ENCODE results near the gene PPIB.

DNA sequence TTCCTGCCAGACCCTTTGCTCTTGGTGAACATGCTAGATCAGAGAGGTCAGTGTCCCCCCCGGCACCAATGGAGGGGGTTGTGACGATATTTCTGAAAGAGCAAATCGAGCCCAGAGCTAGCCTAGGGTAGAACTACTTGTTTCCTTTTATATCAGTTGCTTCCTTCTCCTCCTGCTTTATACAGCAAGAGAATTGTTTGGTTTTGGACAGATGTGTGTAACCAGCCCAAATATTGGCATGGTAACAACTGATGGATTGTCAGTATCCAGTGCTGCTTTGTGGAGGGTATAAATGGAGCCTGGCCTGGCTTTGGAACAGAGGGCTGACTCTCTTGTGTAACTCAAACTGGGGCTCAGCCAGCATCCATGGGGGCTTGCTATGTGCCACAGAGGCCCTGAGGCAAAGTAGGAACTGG, 39.9 kb downstream of the PPIB start:
- TF ChIP-seq CBFB (CRISPR knock-in tag; IDR thresholded peaks at IDR 0.05) (no peak), RAD21 (CRISPR knock-in tag; conservative IDR thresholded peaks at IDR 0.05 in 1 of 2, IDR thresholded peaks at IDR 0.05 in 1 of 2) (no peak), NEUROD1 (IDR thresholded peaks at IDR 0.05; ENCODE audit: borderline replicate concordance, low read depth, low read length, partially characterized antibody) (no peak), SLC30A9 (CRISPR knock-in tag; IDR thresholded peaks at IDR 0.05) (no peak), SAFB (IDR thresholded peaks at IDR 0.05; ENCODE audit: borderline replicate concordance, low read depth, low read length) (no peak), MAFG (tag; conservative IDR thresholded peaks at IDR 0.05) (no peak), EZH2 (IDR thresholded peaks at IDR 0.05; ENCODE audit: borderline replicate concordance, low read depth, low read length) (no peak), ZNF830 (CRISPR knock-in tag; IDR thresholded peaks at IDR 0.05) (no peak), ELF4 (CRISPR knock-in tag; IDR thresholded peaks at IDR 0.05) (no peak)
- TF ChIP-seq, protein P1, sequence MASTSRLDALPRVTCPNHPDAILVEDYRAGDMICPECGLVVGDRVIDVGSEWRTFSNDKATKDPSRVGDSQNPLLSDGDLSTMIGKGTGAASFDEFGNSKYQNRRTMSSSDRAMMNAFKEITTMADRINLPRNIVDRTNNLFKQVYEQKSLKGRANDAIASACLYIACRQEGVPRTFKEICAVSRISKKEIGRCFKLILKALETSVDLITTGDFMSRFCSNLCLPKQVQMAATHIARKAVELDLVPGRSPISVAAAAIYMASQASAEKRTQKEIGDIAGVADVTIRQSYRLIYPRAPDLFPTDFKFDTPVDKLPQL (IDR thresholded peaks at IDR 0.05; ENCODE audit: extremely low read depth, insufficient read length): no peak
- TF ChIP-seq, protein P2, sequence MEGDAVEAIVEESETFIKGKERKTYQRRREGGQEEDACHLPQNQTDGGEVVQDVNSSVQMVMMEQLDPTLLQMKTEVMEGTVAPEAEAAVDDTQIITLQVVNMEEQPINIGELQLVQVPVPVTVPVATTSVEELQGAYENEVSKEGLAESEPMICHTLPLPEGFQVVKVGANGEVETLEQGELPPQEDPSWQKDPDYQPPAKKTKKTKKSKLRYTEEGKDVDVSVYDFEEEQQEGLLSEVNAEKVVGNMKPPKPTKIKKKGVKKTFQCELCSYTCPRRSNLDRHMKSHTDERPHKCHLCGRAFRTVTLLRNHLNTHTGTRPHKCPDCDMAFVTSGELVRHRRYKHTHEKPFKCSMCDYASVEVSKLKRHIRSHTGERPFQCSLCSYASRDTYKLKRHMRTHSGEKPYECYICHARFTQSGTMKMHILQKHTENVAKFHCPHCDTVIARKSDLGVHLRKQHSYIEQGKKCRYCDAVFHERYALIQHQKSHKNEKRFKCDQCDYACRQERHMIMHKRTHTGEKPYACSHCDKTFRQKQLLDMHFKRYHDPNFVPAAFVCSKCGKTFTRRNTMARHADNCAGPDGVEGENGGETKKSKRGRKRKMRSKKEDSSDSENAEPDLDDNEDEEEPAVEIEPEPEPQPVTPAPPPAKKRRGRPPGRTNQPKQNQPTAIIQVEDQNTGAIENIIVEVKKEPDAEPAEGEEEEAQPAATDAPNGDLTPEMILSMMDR (IDR thresholded peaks at IDR 0.05 in 2 of 3, conservative IDR thresholded peaks at IDR 0.05 in 1 of 3; ENCODE audit: insufficient read depth in 2 of 3, low read depth in 1 of 3, low read length in 3 of 3): no peak
- TF ChIP-seq, protein P3, sequence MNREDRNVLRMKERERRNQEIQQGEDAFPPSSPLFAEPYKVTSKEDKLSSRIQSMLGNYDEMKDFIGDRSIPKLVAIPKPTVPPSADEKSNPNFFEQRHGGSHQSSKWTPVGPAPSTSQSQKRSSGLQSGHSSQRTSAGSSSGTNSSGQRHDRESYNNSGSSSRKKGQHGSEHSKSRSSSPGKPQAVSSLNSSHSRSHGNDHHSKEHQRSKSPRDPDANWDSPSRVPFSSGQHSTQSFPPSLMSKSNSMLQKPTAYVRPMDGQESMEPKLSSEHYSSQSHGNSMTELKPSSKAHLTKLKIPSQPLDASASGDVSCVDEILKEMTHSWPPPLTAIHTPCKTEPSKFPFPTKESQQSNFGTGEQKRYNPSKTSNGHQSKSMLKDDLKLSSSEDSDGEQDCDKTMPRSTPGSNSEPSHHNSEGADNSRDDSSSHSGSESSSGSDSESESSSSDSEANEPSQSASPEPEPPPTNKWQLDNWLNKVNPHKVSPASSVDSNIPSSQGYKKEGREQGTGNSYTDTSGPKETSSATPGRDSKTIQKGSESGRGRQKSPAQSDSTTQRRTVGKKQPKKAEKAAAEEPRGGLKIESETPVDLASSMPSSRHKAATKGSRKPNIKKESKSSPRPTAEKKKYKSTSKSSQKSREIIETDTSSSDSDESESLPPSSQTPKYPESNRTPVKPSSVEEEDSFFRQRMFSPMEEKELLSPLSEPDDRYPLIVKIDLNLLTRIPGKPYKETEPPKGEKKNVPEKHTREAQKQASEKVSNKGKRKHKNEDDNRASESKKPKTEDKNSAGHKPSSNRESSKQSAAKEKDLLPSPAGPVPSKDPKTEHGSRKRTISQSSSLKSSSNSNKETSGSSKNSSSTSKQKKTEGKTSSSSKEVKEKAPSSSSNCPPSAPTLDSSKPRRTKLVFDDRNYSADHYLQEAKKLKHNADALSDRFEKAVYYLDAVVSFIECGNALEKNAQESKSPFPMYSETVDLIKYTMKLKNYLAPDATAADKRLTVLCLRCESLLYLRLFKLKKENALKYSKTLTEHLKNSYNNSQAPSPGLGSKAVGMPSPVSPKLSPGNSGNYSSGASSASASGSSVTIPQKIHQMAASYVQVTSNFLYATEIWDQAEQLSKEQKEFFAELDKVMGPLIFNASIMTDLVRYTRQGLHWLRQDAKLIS (CRISPR knock-in tag; IDR thresholded peaks at IDR 0.05): no peak
- TF ChIP-seq, protein P4, sequence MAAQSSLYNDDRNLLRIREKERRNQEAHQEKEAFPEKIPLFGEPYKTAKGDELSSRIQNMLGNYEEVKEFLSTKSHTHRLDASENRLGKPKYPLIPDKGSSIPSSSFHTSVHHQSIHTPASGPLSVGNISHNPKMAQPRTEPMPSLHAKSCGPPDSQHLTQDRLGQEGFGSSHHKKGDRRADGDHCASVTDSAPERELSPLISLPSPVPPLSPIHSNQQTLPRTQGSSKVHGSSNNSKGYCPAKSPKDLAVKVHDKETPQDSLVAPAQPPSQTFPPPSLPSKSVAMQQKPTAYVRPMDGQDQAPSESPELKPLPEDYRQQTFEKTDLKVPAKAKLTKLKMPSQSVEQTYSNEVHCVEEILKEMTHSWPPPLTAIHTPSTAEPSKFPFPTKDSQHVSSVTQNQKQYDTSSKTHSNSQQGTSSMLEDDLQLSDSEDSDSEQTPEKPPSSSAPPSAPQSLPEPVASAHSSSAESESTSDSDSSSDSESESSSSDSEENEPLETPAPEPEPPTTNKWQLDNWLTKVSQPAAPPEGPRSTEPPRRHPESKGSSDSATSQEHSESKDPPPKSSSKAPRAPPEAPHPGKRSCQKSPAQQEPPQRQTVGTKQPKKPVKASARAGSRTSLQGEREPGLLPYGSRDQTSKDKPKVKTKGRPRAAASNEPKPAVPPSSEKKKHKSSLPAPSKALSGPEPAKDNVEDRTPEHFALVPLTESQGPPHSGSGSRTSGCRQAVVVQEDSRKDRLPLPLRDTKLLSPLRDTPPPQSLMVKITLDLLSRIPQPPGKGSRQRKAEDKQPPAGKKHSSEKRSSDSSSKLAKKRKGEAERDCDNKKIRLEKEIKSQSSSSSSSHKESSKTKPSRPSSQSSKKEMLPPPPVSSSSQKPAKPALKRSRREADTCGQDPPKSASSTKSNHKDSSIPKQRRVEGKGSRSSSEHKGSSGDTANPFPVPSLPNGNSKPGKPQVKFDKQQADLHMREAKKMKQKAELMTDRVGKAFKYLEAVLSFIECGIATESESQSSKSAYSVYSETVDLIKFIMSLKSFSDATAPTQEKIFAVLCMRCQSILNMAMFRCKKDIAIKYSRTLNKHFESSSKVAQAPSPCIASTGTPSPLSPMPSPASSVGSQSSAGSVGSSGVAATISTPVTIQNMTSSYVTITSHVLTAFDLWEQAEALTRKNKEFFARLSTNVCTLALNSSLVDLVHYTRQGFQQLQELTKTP (IDR thresholded peaks at IDR 0.05; ENCODE audit: low read depth in 1 of 2, partially characterized antibody in 2 of 2): no peak

Data from K562 (cell line).